ENCODE measurements around the gene CHURC1. TPM values are rescaled to one million over a fixed set of nuclear protein-coding genes. Genes with fewer than 3 reads are reported as not detected.

Gene CHURC1
- total RNA-seq, 1 donor from 2014 or later, result 59.8 TPM

DNA sequence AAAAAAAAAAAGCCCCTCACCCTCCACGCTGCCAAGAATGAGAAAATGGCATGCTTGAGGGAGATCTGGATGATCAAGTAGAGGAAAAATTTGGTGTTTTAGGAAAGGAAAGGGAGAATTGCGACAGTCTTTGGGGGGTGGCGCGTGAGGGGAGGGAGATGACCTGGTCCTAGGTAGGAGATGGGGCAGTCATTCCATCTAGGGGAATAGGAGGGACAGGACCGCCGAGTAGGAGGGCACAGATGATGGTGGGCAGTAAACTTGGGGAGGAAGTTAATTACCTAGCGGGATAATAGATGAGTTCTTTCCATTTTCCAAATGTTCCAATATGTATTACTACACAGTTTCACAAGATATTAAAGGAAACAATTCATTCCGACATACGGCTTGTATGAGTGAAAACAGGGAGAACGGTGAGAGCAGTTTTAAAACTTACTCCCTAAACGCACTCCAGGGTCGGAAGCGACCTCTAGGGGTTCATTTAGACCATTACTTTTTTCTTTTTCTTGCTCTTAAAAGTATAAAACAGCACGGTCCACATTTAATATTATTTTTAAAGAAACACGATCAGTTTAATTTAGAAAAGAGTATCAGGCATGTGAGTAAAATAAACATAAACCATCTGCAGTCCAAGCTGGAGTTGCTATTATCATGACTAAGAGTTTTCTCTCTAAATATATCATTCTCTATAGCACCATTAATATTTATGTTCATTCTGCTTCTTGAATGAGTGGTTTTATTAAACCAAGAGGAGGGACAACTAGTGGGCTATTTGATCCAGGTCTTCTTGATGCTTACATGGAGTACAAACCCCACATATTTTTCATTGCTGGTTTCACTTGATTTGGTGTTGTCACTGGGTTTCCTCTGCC lies 69.4 kb downstream of the CHURC1 start:
- no peak overlapping the region for H3K27ac ChIP-seq
- no peaks in the 10 kb centered on the region for H4K20me1 ChIP-seq (ENCODE audit: low read depth)

More for the DNA sequence above, 69.4 kb downstream of the CHURC1 start:
- no peaks in the 10 kb centered on the region for H3K36me3 Mint-ChIP-seq
- H3K4me3 Mint-ChIP-seq, result peak overlapping the region; percentile 58
- TF ChIP-seq, protein P1, sequence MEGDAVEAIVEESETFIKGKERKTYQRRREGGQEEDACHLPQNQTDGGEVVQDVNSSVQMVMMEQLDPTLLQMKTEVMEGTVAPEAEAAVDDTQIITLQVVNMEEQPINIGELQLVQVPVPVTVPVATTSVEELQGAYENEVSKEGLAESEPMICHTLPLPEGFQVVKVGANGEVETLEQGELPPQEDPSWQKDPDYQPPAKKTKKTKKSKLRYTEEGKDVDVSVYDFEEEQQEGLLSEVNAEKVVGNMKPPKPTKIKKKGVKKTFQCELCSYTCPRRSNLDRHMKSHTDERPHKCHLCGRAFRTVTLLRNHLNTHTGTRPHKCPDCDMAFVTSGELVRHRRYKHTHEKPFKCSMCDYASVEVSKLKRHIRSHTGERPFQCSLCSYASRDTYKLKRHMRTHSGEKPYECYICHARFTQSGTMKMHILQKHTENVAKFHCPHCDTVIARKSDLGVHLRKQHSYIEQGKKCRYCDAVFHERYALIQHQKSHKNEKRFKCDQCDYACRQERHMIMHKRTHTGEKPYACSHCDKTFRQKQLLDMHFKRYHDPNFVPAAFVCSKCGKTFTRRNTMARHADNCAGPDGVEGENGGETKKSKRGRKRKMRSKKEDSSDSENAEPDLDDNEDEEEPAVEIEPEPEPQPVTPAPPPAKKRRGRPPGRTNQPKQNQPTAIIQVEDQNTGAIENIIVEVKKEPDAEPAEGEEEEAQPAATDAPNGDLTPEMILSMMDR (IDR thresholded peaks at IDR 0.05), result peak; percentile 76
- TF ChIP-seq EZH2 (IDR thresholded peaks at IDR 0.05) (no peak), EZH2phosphoT487 (IDR thresholded peaks at IDR 0.05) (no peak)
- no peak overlapping the region for H3K9ac ChIP-seq
- H3F3A ChIP-seq (ENCODE audit: low read depth), result peaks cover 4% of the 10 kb centered on the region
- H3K27me3 Mint-ChIP-seq (ENCODE audit: insufficient read depth, low read depth), result peaks cover 3% of the 10 kb centered on the region
- H3K36me3 ChIP-seq, result no peaks in the 10 kb centered on the region
- H2AFZ ChIP-seq (replicated peaks), result peak overlapping the region; percentile 83
- peaks cover 24% of the 10 kb centered on the region for H3K27me3 ChIP-seq
- H3K9me3 ChIP-seq (ENCODE audit: low read depth), result no peaks in the 10 kb centered on the region
- H3K27ac Mint-ChIP-seq, result no peak overlapping the region
- H3K4me1 Mint-ChIP-seq, result peaks cover 21% of the 10 kb centered on the region
- H3K4me3 ChIP-seq, result peak overlapping the region; percentile 38
- no peaks in the 10 kb centered on the region for H3K9me3 Mint-ChIP-seq
- H3K4me2 ChIP-seq, result peak overlapping the region; percentile 74
- H3K4me1 ChIP-seq, result peaks cover 12% of the 10 kb centered on the region
- peak; percentile 58 for DNase-seq (ENCODE audit: low spot score)
- H3K79me2 ChIP-seq (ENCODE audit: low read depth), result peaks cover 16% of the 10 kb centered on the region

Small RNAs within 50 kb of the gene (small RNA-seq; reads per million reads assigned to genes)
- not detected for gene RPPH1-2P

Other genes with a start within 250 kb of the CHURC1 start
- 12.6 and 50.0 TPM in 2 replicates for gene PLEKHG3, start 210.0 kb upstream of the CHURC1 start, total RNA-seq (ENCODE audit: low replicate concordance)
- 0.09 and 0.77 TPM in 2 replicates for gene SPTB, start 34.5 kb upstream of the CHURC1 start, total RNA-seq (ENCODE audit: low replicate concordance)
- not detected in 2 replicates for gene GPX2, start 28.3 kb downstream of the CHURC1 start, total RNA-seq (ENCODE audit: low replicate concordance)
- gene RAB15, start 57.9 kb downstream of the CHURC1 start, total RNA-seq (ENCODE audit: low replicate concordance), result 12.2 and 19.0 TPM in 2 replicates
- gene FNTB, start 72.4 kb downstream of the CHURC1 start, total RNA-seq (ENCODE audit: low replicate concordance), result 8.0 and 20.8 TPM in 2 replicates
- gene MAX, start 188.1 kb downstream of the CHURC1 start, total RNA-seq (ENCODE audit: low replicate concordance), result 21.4 and 22.2 TPM in 2 replicates

Measured in neural progenitor cell (in vitro differentiated cells).